HepG2 (cell line): ENCODE data around the gene POLR1D. TPM values are rescaled to one million over a fixed set of nuclear protein-coding genes. Genes with fewer than 3 reads are reported as not detected.

Source experiments
- DNMT1 ChIP-seq: sonication (generic); formaldehyde crosslinking; IDR thresholded peaks from 2 replicates; pipeline ENCODE4 v1.5.1; 2020; ENCODE audit warnings: mild to moderate bottlenecking, missing genetic modification reagents
- FOSL1 ChIP-seq: sonication (generic); formaldehyde crosslinking; IDR thresholded peaks from 2 replicates; pipeline ENCODE4 v1.9.0; 2021; ENCODE audit warnings: missing genetic modification reagents, borderline replicate concordance
- FOXA3 ChIP-seq: IDR thresholded peaks from 2 replicates; pipeline ENCODE4 v1.6.1; 2016; ENCODE audit warnings: missing genetic modification reagents, missing compliant biosample characterization
- HNF4G ChIP-seq, 2 experiments: sonication (generic) in 1 of 2; formaldehyde crosslinking in 1 of 2; IDR thresholded peaks; 2 replicates each; pipeline versions ENCODE4 v1.4.0 to v1.6.1; 2011 to 2020; ENCODE audit warnings: borderline replicate concordance in 2 of 2, low read depth in 2 of 2, mild to moderate bottlenecking in 2 of 2, low read length in 1 of 2, missing genetic modification reagents in 1 of 2, moderate library complexity in 1 of 2
- KLF11 ChIP-seq: IDR thresholded peaks from 2 replicates; pipeline ENCODE4 v1.6.1; 2016; ENCODE audit warnings: missing compliant biosample characterization
- PATZ1 ChIP-seq: sonication (generic); formaldehyde crosslinking; IDR thresholded peaks from 2 replicates; pipeline ENCODE4 v1.4.0; 2020; ENCODE audit warnings: missing genetic modification reagents
- PBX2 ChIP-seq: IDR thresholded peaks from 2 replicates; pipeline ENCODE4 v1.6.1; 2016; ENCODE audit warnings: control low read depth
- RNF2 ChIP-seq: fragments of 450-650 bp; conservative IDR thresholded peaks from 2 replicates; pipeline ENCODE4 v1.6.1; 2016; ENCODE audit warnings: low read depth
- SOX13 ChIP-seq, 3 experiments: fragments of 450-650 bp in 1 of 3; sonication (generic) in 1 of 3; formaldehyde crosslinking in 1 of 3; IDR thresholded peaks in 2 of 3; conservative IDR thresholded peaks in 1 of 3; 2 replicates each; pipeline versions ENCODE4 v1.5.0 to v1.6.1; 2016 to 2020; ENCODE audit warnings: antibody characterized with exemption in 1 of 3, mild to moderate bottlenecking in 1 of 3, missing compliant biosample characterization in 1 of 3, missing genetic modification reagents in 1 of 3, moderate library complexity in 1 of 3
- ZBTB39 ChIP-seq: sonication (generic); formaldehyde crosslinking; IDR thresholded peaks from 2 replicates; pipeline ENCODE4 v1.5.0; 2020; ENCODE audit warnings: missing genetic modification reagents
- ZGPAT ChIP-seq: IDR thresholded peaks from 2 replicates; pipeline ENCODE4 v1.6.1; 2016; ENCODE audit warnings: mild to moderate bottlenecking
- ZNF292 ChIP-seq: sonication (generic); formaldehyde crosslinking; IDR thresholded peaks from 2 replicates; pipeline ENCODE4 v1.8.1; 2022; ENCODE audit warnings: mild to moderate bottlenecking, low read depth, missing genetic modification reagents, borderline replicate concordance
- ZNF549 ChIP-seq: sonication (generic); formaldehyde crosslinking; IDR thresholded peaks from 2 replicates; pipeline ENCODE4 v1.5.0; 2020; ENCODE audit warnings: missing genetic modification reagents
- ZNF672 ChIP-seq: sonication (generic); formaldehyde crosslinking; IDR thresholded peaks from 2 replicates; pipeline ENCODE4 v1.8.1; 2022; ENCODE audit warnings: missing genetic modification reagents
- ZNF788 ChIP-seq: sonication (generic); formaldehyde crosslinking; IDR thresholded peaks from 2 replicates; pipeline ENCODE4 v1.5.0; 2020; ENCODE audit warnings: mild to moderate bottlenecking, missing genetic modification reagents, borderline replicate concordance
- polyA plus RNA-seq, 8 experiments: library from polyadenylated mRNA; depleted of rRNA in 3 of 8; stranded (reverse) in 7 of 8; unstranded in 1 of 8; fragments of >200 nt; fragmentation: Illumina TruSeq in 4 of 8; extraction: Trizol in 4 of 8; gene quantifications; 2 replicates each; pipeline versions ENCODE4 v1.2.1 to v1.2.3, GENCODE V29; 2011 to 2016; ENCODE audit warnings: low read depth in 4 of 8, missing spikeins in 1 of 8, mixed read lengths in 1 of 8; ENCODE audit not compliant: insufficient read depth in 1 of 8
- total RNA-seq, 5 experiments: library from RNA; depleted of rRNA; stranded (reverse); fragments of >200 nt; fragmentation: Illumina TruSeq; extraction: Trizol; gene quantifications; 2 replicates each; pipeline ENCODE4 v1.2.3, GENCODE V29; 2016; ENCODE audit warnings: low read depth in 1 of 5
- TF ChIP-seq, protein P1 (sequence below): sonication (generic); formaldehyde crosslinking; IDR thresholded peaks from 2 replicates; pipeline ENCODE4 v1.8.0; 2022; ENCODE audit warnings: missing genetic modification reagents, mild to moderate bottlenecking, borderline replicate concordance
- TF ChIP-seq, protein P2 (sequence below): sonication (generic); formaldehyde crosslinking; IDR thresholded peaks from 2 replicates; pipeline ENCODE4 v1.8.1; 2023; ENCODE audit warnings: mild to moderate bottlenecking, moderate library complexity, missing genetic modification reagents

Gene POLR1D
- total and polyA plus RNA-seq, 2 of the 13 experiments (the other 11 are each of a cell fraction or from before 2014, with no cell fraction given): 183 to 490 TPM

DNA sequence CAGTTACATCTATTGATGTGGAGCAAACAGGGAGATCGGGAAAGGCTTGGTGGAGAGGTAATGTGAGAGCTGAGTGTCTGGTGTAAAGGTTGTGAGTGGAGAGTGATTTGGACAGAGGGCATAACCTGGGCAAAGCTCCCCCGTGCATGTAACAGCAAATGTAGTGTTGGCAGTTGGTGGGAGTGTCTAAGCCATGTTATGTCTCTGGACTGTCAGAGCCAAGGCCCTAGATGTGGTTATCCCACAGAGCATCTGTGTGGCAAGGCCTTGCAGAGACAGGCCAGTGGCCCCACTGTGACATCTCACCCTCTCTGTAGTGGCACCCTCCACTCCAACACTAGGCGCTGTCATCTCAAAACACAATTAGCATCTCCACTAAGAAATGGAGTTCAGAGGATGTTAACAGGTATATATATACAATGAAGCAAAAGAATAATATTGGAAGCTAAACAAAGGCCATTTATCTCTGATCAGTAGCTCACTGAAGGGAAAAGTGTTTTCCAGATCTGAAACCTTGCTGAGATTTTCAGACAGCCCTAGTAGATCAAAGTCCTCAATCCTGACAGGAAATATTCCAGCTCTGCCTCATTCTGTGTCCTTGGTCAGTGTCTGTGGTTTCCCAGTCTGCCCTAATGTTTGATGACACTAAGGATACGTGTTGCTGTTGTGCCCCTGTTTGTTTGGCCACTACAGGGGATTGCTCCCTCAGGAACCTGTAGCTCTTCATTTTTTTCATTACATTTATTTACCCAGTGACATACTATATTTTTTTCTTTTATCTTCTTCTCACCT is 20.2 kb downstream of the POLR1D start (continued):
- TF ChIP-seq FOXA3: peak; percentile 77
- peak; percentile 73; the same call in 1 of the 2 replicates for TF ChIP-seq ZNF672 (CRISPR knock-in tag)
- TF ChIP-seq, protein P1, sequence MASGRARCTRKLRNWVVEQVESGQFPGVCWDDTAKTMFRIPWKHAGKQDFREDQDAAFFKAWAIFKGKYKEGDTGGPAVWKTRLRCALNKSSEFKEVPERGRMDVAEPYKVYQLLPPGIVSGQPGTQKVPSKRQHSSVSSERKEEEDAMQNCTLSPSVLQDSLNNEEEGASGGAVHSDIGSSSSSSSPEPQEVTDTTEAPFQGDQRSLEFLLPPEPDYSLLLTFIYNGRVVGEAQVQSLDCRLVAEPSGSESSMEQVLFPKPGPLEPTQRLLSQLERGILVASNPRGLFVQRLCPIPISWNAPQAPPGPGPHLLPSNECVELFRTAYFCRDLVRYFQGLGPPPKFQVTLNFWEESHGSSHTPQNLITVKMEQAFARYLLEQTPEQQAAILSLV (CRISPR knock-in tag): no peak
- TF ChIP-seq ZNF788 (CRISPR knock-in tag): 0 out of 2 replicates have a peak, but pooled peaks have one; percentile 25
- peak; percentile 57; the same call in 1 of the 2 replicates for TF ChIP-seq HNF4G (IDR thresholded peaks at IDR 0.05; ENCODE audit: borderline replicate concordance, low read depth, low read length)
- TF ChIP-seq HNF4G (CRISPR knock-in tag; IDR thresholded peaks at IDR 0.05; ENCODE audit: borderline replicate concordance, low read depth): peak; percentile 73; the same call in 1 of the 2 replicates
- TF ChIP-seq ZNF549: no peak
- no peak for TF ChIP-seq PBX2 (CRISPR knock-in tag)
- TF ChIP-seq PATZ1 (CRISPR knock-in tag): 0 out of 2 replicates have a peak, but pooled peaks have one; percentile 36
- TF ChIP-seq ZNF292 (CRISPR knock-in tag): 0 out of 2 replicates have a peak, but pooled peaks have one; percentile 68
- TF ChIP-seq ZBTB39 (CRISPR knock-in tag): no peak
- no peak for TF ChIP-seq RNF2
- no peak for TF ChIP-seq KLF11 (CRISPR knock-in tag)
- no peak for TF ChIP-seq FOSL1 (CRISPR knock-in tag)
- TF ChIP-seq, protein P2, sequence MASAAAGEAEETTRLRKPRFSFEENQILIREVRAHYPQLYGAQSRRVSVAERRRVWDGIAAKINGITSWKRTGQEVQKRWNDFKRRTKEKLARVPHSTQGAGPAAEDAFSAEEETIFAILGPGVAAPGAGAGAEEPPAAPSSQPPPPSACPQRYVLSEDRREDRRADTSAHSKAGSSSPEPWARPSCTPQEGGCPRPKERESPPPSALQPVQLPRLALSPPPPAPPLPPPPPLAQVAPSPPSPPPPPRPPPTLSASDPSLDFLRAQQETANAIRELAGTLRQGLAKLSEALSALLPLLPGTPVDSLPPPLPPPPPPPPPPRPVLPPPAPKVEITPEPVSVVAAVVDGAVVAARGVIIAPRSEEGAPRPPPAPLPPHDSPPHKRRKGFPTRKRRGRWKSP: peak; percentile 64; the same call in 1 of the 2 replicates
- no peak for TF ChIP-seq SOX13 (IDR thresholded peaks at IDR 0.05)
- TF ChIP-seq SOX13 (CRISPR knock-in tag; conservative IDR thresholded peaks at IDR 0.05 in 1 of 2, IDR thresholded peaks at IDR 0.05 in 1 of 2): no peak; a peak in 1 of 4 replicates
- no peak for TF ChIP-seq DNMT1 (CRISPR knock-in tag)
- TF ChIP-seq ZGPAT (CRISPR knock-in tag): peak; percentile 76
